MM.1S (cell line): ENCODE measurements around the gene SCUBE1.

Source experiments
- DNase-seq: peaks from one replicate; pipeline ENCODE4 v3.0.0-alpha.2; 2015
- H2AFZ ChIP-seq: fragments of 300-600 bp; sonication (generic); 2 replicates; pipeline ENCODE4 v1.6.0; 2016; ENCODE audit warnings: antibody characterized with exemption, low read length
- H3F3A ChIP-seq: fragments of 300-600 bp; sonication (generic); 2 replicates; pipeline ENCODE4 v1.6.1; 2016; ENCODE audit warnings: mild to moderate bottlenecking, antibody characterized with exemption, low read length, moderate library complexity, mixed read lengths; ENCODE audit not compliant: insufficient read depth
- H3K27ac ChIP-seq: fragments of 300-600 bp; sonication (generic); 2 replicates; pipeline ENCODE4 v1.5.1; 2016; ENCODE audit warnings: mild to moderate bottlenecking, low read length
- H3K27me3 ChIP-seq: fragments of 300-600 bp; sonication (generic); replicated peaks from 2 replicates; pipeline ENCODE4 v1.6.0; 2016; ENCODE audit warnings: low read length; ENCODE audit not compliant: insufficient read depth
- H3K36me3 ChIP-seq: fragments of 300-600 bp; sonication (generic); replicated peaks from 2 replicates; pipeline ENCODE4 v1.6.1; 2016; ENCODE audit warnings: mild to moderate bottlenecking, low read length, mixed read lengths; ENCODE audit not compliant: insufficient read depth
- H3K4me1 ChIP-seq: fragments of 300-600 bp; sonication (generic); 2 replicates; pipeline ENCODE4 v1.6.1; 2016; ENCODE audit warnings: low read length, mixed read lengths
- H3K4me2 ChIP-seq: fragments of 300-600 bp; sonication (generic); 2 replicates; pipeline ENCODE4 v1.6.0; 2016; ENCODE audit warnings: low read depth, low read length
- H3K4me3 ChIP-seq: fragments of 300-600 bp; sonication (generic); 2 replicates; pipeline ENCODE4 v1.5.1; 2016; ENCODE audit warnings: low read length, mixed read lengths
- H3K79me2 ChIP-seq: fragments of 300-600 bp; sonication (generic); 2 replicates; pipeline ENCODE4 v1.6.1; 2016; ENCODE audit warnings: mixed run types, low read length, mixed read lengths
- H3K9ac ChIP-seq: fragments of 300-600 bp; sonication (generic); 2 replicates; pipeline ENCODE4 v1.6.1; 2016; ENCODE audit warnings: low read length, mixed read lengths
- H3K9me2 ChIP-seq: fragments of 300-600 bp; sonication (generic); replicated peaks from 2 replicates; pipeline ENCODE4 v1.6.1; 2016; ENCODE audit warnings: mild to moderate bottlenecking, low read length, mixed read lengths; ENCODE audit not compliant: insufficient read depth
- H3K9me3 ChIP-seq: fragments of 300-600 bp; sonication (generic); replicated peaks from 2 replicates; pipeline ENCODE4 v1.6.1; 2016; ENCODE audit warnings: mild to moderate bottlenecking, low read length, mixed read lengths; ENCODE audit not compliant: insufficient read depth
- H4K20me1 ChIP-seq: fragments of 300-600 bp; sonication (generic); 2 replicates; pipeline ENCODE4 v1.6.1; 2016; ENCODE audit warnings: mild to moderate bottlenecking, low read length, moderate library complexity, mixed read lengths; ENCODE audit not compliant: insufficient read depth
- EZH2 ChIP-seq: fragments of 300-600 bp; sonication (generic); optimal IDR thresholded peaks from 2 replicates; pipeline ENCODE3; 2017; ENCODE audit warnings: low read depth, mild to moderate bottlenecking, antibody characterized with exemption, low read length, mixed read lengths
- EZH2phosphoT487 ChIP-seq: fragments of 300-600 bp; sonication (generic); IDR thresholded peaks from 2 replicates; pipeline ENCODE4 v1.6.1; 2018; ENCODE audit warnings: antibody characterized with exemption, low read length
- TF ChIP-seq, protein P1 (sequence below): fragments of 300-600 bp; sonication (generic); IDR thresholded peaks from 2 replicates; pipeline ENCODE4 v1.5.1; 2016; ENCODE audit warnings: antibody characterized with exemption, low read length, mixed read lengths

Gene SCUBE1

DNA sequence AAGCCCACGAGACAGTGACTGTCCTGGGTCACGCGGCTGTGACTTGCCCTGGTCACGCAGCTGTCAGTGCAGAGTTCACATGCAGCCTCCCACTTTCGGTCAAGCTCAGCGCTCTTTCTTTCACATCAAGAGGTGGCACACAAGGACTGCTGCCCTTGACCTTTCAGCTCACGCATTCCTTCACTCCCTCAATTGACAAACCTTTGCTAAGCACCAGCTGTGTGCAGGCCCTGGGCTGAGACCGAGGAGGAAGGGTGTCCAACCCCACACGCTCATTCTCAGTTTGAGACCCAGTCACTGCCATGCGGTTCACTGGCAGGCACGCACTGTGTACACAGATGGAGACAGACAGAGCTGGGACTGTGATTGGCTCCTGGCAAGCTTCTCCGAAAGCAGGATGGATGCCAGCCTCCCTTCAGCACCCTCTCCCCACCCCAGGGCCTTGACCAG is 70.3 kb downstream of the SCUBE1 start:
- TF ChIP-seq EZH2 = no peak
- TF ChIP-seq, protein P1, sequence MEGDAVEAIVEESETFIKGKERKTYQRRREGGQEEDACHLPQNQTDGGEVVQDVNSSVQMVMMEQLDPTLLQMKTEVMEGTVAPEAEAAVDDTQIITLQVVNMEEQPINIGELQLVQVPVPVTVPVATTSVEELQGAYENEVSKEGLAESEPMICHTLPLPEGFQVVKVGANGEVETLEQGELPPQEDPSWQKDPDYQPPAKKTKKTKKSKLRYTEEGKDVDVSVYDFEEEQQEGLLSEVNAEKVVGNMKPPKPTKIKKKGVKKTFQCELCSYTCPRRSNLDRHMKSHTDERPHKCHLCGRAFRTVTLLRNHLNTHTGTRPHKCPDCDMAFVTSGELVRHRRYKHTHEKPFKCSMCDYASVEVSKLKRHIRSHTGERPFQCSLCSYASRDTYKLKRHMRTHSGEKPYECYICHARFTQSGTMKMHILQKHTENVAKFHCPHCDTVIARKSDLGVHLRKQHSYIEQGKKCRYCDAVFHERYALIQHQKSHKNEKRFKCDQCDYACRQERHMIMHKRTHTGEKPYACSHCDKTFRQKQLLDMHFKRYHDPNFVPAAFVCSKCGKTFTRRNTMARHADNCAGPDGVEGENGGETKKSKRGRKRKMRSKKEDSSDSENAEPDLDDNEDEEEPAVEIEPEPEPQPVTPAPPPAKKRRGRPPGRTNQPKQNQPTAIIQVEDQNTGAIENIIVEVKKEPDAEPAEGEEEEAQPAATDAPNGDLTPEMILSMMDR = peak; percentile 23; the same call in 1 of the 2 replicates
- no peaks in the 10 kb centered on the region for H3K27me3 ChIP-seq
- H2AFZ ChIP-seq = peak overlapping the region; percentile 27; the same call in 1 of the 2 replicates
- no peaks in the 10 kb centered on the region for H4K20me1 ChIP-seq
- H3K9me3 ChIP-seq = no peaks in the 10 kb centered on the region
- H3K9ac ChIP-seq = no peak overlapping the region
- H3K27ac ChIP-seq = peak overlapping the region; percentile 31; the same call in 1 of the 2 replicates
- DNase-seq = peak; percentile 46
- H3K4me2 ChIP-seq = no peak overlapping the region
- H3K36me3 ChIP-seq = no peaks in the 10 kb centered on the region
- no peak overlapping the region for H3K4me3 ChIP-seq
- peaks cover 36% of the 10 kb centered on the region for H3K4me1 ChIP-seq
- H3F3A ChIP-seq = peaks cover 15% of the 10 kb centered on the region
- no peaks in the 10 kb centered on the region for H3K79me2 ChIP-seq
- no peaks in the 10 kb centered on the region for H3K9me2 ChIP-seq

DNA sequence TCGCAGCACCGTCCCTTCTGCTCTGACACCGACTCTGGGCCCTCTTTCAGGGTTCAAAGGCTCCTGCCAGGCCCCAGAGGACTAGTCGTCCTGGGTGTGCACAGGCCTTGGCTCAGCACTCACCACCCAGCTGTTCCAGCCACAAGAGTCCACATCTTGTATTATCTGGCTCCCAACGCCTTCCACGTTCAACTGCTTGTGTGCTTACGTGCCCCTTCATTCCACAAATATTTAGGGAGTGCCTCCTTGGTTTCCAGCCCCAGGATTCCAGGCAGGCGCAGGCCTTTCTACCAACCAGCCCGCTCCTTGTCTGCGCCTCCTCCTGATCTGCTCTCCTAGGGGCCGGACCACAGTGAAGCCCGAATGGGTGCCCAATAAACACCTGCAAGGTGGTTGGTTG is 70.9 kb downstream of the SCUBE1 start:
- TF ChIP-seq, protein P1 = no peak
- TF ChIP-seq EZH2 = no peak
- TF ChIP-seq EZH2phosphoT487 = no peak
- Histone ChIP-seq H3K4me3 (no peak overlapping the region), H3K9me2 (no peaks in the 10 kb centered on the region), H3K79me2 (no peaks in the 10 kb centered on the region), H3K27me3 (no peaks in the 10 kb centered on the region), H3F3A (peaks cover 15% of the 10 kb centered on the region), H3K4me1 (peaks cover 36% of the 10 kb centered on the region), H4K20me1 (no peaks in the 10 kb centered on the region), H3K9me3 (no peaks in the 10 kb centered on the region), H2AFZ (no peak overlapping the region), H3K9ac (no peak overlapping the region), H3K27ac (peak overlapping the region; percentile 22; the same call in 1 of the 2 replicates), H3K36me3 (no peaks in the 10 kb centered on the region), H3K4me2 (no peak overlapping the region)
- no peak for DNase-seq

DNA sequence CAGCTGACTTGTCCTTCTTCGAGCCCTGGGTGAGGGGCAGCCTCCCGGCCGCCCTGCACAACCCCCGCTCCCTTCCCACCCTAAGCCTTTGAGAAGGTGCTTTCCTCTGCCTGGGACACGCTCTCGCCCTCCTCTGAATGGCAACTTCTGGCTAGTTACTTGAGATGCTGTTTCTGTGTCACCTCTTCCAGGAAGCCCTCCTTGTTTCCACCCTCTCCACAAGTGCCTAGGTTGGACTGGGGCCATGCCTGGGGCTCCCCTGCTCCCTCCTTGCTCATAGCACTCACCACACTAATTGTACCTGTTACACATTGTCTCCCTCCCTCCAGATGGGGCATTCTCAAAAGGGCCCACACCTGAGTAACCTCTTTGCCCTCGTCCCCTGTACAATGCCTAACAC is 72.2 kb downstream of the SCUBE1 start:
- TF ChIP-seq EZH2phosphoT487 (no peak), EZH2 (no peak)
- TF ChIP-seq, protein P1 = no peak

More for the DNA sequence above, 72.2 kb downstream of the SCUBE1 start:
- Histone ChIP-seq H3K79me2 (no peaks in the 10 kb centered on the region), H3K4me3 (peak overlapping the region; percentile 31; the same call in 1 of the 2 replicates), H3K36me3 (no peaks in the 10 kb centered on the region), H3K27ac (peak overlapping the region; percentile 91), H3K4me2 (peak overlapping the region; percentile 83), H4K20me1 (no peaks in the 10 kb centered on the region), H3K9me2 (no peaks in the 10 kb centered on the region), H2AFZ (peak overlapping the region; percentile 47), H3K9ac (peak overlapping the region; percentile 43), H3K27me3 (no peaks in the 10 kb centered on the region), H3K9me3 (no peaks in the 10 kb centered on the region), H3K4me1 (peaks cover 36% of the 10 kb centered on the region), H3F3A (peaks cover 15% of the 10 kb centered on the region)
- no peak for DNase-seq
